ENCODE data around the gene MED15.
"Not testable (repeated sequence)": the region's sequence is repeated elsewhere in the genome, so short reads cannot be mapped to it uniquely, and the experiment has no call there.

The MED15 gene

DNA sequence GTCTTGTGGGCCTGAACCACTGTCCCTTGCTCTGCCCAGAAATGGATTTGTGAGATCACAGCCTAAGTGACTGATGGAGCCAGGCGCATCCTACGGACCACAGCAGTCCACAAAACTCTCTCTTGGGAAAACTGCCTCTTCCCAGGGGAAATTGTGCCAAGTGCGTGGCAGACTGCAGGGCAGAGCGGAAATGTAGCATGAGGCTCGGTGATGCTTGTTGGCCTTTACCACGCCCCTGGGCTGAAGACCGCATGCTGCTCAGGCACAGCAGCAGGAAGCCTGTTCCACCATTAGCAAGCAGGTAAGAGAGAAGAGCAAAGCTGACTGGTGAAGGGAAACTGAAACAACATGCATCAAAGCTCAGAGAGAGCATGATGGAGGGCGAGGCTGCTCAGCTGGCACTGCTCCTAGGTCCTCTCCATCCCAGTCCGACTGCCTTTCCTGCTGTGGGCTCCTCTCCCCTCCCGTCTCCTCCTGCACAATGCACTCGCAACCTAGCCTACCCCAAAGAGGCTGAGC lies 43.3 kb upstream of the MED15 start:
- H3K4me3 ChIP-seq (replicated peaks; ENCODE audit: low read depth, low read length): no peak overlapping the region
- DNase-seq (ENCODE audit: low read depth): no peak

DNA sequence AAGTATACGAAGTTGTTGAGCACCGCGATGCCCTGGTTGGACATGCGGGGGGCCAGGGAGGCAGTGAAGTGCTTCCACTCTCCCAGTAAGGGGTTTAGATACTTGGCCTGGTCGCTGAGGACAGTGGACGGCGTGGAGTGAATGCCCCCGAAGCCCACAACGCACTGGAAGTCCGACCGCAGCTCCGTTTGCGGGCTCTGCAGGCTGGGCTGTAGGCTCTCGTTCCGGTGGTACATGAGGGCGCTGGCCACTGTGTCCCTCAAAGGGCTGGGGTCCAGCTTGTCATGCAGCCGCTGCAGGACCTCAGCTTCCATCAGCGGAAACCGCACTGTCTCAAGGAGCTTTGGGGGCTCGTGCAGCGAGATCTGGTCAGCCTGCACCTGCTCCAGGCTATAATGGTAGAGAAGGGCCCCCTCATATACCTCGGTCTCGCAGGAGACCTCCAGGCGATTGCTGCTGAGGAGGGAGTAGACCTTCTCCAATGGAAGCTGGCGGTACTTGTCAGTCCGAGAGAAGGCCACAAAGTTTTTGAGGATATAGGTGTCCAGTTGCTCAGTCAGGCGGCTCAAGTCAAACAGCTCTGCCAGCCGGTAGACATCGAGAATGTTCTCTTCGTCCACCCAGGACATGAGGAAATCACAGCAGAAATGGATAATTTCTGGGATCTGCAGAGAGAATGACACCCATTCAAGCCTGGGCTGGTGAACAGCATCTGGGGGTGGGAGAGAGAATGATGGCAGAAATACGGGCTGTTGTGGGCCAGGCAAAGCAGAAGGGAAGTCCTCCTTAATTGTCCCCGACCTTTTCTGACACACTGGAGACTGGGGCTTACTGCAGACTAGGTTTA lies 42.3 kb upstream of the MED15 start:
- DNase-seq (ENCODE audit: low read depth): no peak
- TF ChIP-seq, protein P1, sequence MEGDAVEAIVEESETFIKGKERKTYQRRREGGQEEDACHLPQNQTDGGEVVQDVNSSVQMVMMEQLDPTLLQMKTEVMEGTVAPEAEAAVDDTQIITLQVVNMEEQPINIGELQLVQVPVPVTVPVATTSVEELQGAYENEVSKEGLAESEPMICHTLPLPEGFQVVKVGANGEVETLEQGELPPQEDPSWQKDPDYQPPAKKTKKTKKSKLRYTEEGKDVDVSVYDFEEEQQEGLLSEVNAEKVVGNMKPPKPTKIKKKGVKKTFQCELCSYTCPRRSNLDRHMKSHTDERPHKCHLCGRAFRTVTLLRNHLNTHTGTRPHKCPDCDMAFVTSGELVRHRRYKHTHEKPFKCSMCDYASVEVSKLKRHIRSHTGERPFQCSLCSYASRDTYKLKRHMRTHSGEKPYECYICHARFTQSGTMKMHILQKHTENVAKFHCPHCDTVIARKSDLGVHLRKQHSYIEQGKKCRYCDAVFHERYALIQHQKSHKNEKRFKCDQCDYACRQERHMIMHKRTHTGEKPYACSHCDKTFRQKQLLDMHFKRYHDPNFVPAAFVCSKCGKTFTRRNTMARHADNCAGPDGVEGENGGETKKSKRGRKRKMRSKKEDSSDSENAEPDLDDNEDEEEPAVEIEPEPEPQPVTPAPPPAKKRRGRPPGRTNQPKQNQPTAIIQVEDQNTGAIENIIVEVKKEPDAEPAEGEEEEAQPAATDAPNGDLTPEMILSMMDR (IDR thresholded peaks at IDR 0.05; ENCODE audit: low read length, missing control alignments): no peak
- H3K4me3 ChIP-seq (replicated peaks; ENCODE audit: low read depth, low read length): no peak overlapping the region

More for the DNA sequence above, 43.3 kb upstream of the MED15 start:
- TF ChIP-seq, protein P1 (IDR thresholded peaks at IDR 0.05; ENCODE audit: low read length, missing control alignments): no peak

DNA sequence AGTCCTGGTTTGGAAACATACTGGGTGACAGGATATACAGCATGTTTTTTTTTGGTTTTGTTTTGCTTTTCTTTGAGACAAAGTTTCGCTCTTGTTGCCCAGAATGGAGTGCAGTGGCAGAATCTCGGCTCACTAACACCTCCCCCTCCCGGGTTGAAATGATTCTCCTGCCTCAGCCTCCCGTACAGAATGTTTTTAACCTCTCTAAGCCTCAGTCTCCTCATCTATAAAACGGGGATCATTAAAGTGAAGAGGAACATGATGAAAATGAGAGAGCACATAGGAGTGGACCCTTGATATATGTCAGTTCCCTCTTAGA lies 41.7 kb upstream of the MED15 start:
- TF ChIP-seq, protein P1 (IDR thresholded peaks at IDR 0.05; ENCODE audit: low read length, missing control alignments): no peak
- no peak overlapping the region for H3K4me3 ChIP-seq (replicated peaks; ENCODE audit: low read depth, low read length)
- no peak for DNase-seq (ENCODE audit: low read depth)

DNA sequence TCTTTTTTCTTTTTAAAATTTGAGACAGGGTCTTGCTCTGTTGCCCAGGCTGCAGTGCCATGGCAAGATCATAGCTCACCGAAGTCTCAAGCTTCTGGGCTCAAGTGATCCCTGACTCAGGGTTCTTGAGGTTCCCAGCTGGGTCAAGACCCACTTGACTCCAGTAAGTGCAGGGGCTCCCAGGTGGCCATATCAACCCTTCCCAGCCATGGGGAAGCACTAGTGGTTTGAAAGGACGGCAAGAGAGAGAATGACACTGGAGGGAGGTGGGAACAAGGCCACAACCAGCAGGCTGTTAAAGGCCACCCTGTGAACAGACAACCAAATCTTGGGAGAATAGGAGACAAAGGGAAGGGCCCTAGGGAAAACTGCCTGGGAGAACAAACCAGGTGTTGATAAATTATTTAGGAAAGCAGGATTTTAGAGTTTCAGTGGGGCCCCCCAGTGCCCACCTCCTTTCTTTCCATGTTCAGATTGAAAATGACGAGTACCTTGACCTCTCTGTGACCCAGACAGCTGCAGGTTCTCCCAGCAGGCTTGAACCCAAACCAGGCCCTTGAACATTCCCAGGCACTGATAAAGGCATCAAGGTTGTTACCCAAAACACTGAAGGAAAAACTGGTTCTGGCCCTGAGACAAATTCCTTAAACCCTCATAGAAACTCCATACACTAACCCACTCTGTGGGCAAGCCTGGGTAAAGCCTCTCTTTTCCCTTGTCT lies 40.6 kb upstream of the MED15 start:
- H3K4me3 ChIP-seq (replicated peaks; ENCODE audit: low read depth, low read length): no peak overlapping the region
- TF ChIP-seq, protein P1 (IDR thresholded peaks at IDR 0.05; ENCODE audit: low read length, missing control alignments): no peak
- no peak for DNase-seq (ENCODE audit: low read depth)

DNA sequence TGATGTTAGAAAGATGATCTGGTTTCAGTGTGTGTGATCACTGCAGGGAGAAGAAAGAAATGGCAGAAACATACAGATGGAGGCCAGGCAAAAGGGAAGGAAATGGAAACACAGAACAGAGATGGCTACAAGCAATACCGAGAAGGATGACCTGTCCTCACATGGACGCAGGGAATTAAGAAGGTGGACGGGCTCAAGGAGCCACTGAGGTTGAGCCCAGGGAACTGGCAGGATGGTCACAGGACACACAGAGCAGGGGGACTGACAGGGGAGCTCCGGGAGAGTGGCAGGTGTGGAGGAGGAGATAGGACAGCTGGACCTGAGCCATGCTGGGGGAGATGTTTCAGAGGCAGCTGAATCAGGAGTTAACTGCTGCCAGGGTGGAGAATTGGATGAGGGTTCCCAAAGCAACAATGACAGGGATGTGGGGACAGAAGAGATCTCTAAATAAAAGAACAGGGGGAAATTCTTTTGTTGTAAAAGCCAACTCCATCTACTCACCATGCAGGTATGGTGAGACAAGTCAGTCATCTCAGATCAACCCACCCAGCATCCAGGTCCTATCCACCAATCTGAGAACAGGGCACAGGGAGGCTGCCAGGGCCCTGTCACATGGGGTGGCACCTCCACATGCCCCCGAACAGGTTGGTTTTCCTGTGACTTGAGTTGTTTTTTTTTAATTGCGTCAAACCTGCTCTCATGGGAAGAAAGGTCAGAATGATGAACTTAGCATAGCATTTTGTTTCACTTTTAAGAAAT lies 38.1 kb upstream of the MED15 start:
- TF ChIP-seq, protein P1 (IDR thresholded peaks at IDR 0.05; ENCODE audit: low read length, missing control alignments): no peak
- no peak overlapping the region for H3K4me3 ChIP-seq (replicated peaks; ENCODE audit: low read depth, low read length)
- no peak for DNase-seq (ENCODE audit: low read depth)

DNA sequence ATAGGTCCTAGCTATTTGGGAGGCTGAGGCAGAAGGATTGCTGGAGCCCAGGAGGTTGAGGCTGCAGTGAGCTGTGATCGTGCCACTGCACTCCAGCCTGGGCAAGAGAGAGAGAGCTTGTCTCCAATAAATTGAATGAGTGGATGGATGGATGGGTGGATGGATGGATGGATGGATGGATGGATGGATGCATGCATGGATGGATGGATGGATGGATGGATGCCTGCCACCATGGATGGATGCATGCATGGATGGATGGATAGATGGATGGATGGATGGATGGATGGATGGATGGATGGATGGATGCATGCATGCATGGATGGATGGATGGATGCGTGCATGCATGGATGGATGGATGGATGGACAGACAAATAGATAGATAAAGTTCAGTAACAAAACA lies 36.9 kb upstream of the MED15 start:
- DNase-seq (ENCODE audit: low read depth); H3K4me3 ChIP-seq (replicated peaks; ENCODE audit: low read depth, low read length): not testable (repeated sequence)
